ENCODE results near the gene SPIN2B. TPM values are rescaled to one million over a fixed set of nuclear protein-coding genes. Genes with fewer than 3 reads are reported as not detected.

Gene SPIN2B
- total and polyA plus RNA-seq, 4 donors: 3.1 to 7.3 (median 3.8) TPM

- no peak overlapping the region for H3K27ac ChIP-seq (ENCODE audit: low read depth in 1 of 2, low read length in 2 of 2)
- no peak overlapping the region for H3K4me3 ChIP-seq (ENCODE audit: low read depth in 1 of 3, low read length in 3 of 3)
- H3K9ac ChIP-seq (ENCODE audit: low read depth in 1 of 2, low read length in 2 of 2): no peak overlapping the region
- no peaks in the 10 kb centered on the region for H3K36me3 ChIP-seq (ENCODE audit: control insufficient read depth in 4 of 4, insufficient read depth in 3 of 4, low read depth in 1 of 4, low read length in 3 of 4)
- DNase-seq (ENCODE audit: low spot score): no peak
- TF ChIP-seq ZBTB33 (IDR thresholded peaks at IDR 0.05): no peak
- TF ChIP-seq RXRA (IDR thresholded peaks at IDR 0.05): no peak
- TF ChIP-seq GABPA (IDR thresholded peaks at IDR 0.05 in 1 of 2, conservative IDR thresholded peaks at IDR 0.05 in 1 of 2): no peak
- TF ChIP-seq EGR1 (IDR thresholded peaks at IDR 0.05; ENCODE audit: low read depth in 2 of 2): no peak
- no peak for TF ChIP-seq YY1 (IDR thresholded peaks at IDR 0.05)
- TF ChIP-seq, protein P1, sequence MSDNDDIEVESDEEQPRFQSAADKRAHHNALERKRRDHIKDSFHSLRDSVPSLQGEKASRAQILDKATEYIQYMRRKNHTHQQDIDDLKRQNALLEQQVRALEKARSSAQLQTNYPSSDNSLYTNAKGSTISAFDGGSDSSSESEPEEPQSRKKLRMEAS (IDR thresholded peaks at IDR 0.05): no peak
- TF ChIP-seq HNF4A (conservative IDR thresholded peaks at IDR 0.05): no peak
- TF ChIP-seq SP1 (IDR thresholded peaks at IDR 0.05): no peak
- no peak for TF ChIP-seq FOXA1 (IDR thresholded peaks at IDR 0.05)
- TF ChIP-seq FOXA2 (IDR thresholded peaks at IDR 0.05): no peak
- no peaks in the 10 kb centered on the region for H3K27me3 ChIP-seq (ENCODE audit: control insufficient read depth in 4 of 4, insufficient read depth in 4 of 4, low read length in 3 of 4)
- WGBS: 80% methylated on average over 2 of the region's 2 CpGs
- H3K9me3 ChIP-seq (ENCODE audit: control insufficient read depth in 4 of 4, low read length in 3 of 4): no peaks in the 10 kb centered on the region
- H3K4me1 ChIP-seq (ENCODE audit: control insufficient read depth in 4 of 4, insufficient read depth in 4 of 4, low read length in 3 of 4): no peaks in the 10 kb centered on the region
Observed at GRCh38 chrX:57104921-57105398, 16.4 kb downstream of the SPIN2B start.

GRCh38 chrX:57104406-57104805 lies 16.9 kb downstream of the SPIN2B start:
- Histone ChIP-seq H3K36me3 (ENCODE audit: control insufficient read depth in 4 of 4, insufficient read depth in 3 of 4, low read depth in 1 of 4, low read length in 3 of 4) (no peaks in the 10 kb centered on the region), H3K27me3 (ENCODE audit: control insufficient read depth in 4 of 4, insufficient read depth in 4 of 4, low read length in 3 of 4) (no peaks in the 10 kb centered on the region), H3K9me3 (ENCODE audit: control insufficient read depth in 4 of 4, low read length in 3 of 4) (peaks cover 0 to 1% (median 0%) of the 10 kb centered on the region in 4 donors), H3K27ac (ENCODE audit: low read depth in 1 of 2, low read length in 2 of 2) (no peak overlapping the region), H3K4me3 (ENCODE audit: low read depth in 1 of 3, low read length in 3 of 3) (no peak overlapping the region), H3K9ac (ENCODE audit: low read depth in 1 of 2, low read length in 2 of 2) (no peak overlapping the region), H3K4me1 (ENCODE audit: control insufficient read depth in 4 of 4, insufficient read depth in 4 of 4, low read length in 3 of 4) (no peaks in the 10 kb centered on the region)
- no peak for DNase-seq (ENCODE audit: low spot score)
- TF ChIP-seq, protein P2, sequence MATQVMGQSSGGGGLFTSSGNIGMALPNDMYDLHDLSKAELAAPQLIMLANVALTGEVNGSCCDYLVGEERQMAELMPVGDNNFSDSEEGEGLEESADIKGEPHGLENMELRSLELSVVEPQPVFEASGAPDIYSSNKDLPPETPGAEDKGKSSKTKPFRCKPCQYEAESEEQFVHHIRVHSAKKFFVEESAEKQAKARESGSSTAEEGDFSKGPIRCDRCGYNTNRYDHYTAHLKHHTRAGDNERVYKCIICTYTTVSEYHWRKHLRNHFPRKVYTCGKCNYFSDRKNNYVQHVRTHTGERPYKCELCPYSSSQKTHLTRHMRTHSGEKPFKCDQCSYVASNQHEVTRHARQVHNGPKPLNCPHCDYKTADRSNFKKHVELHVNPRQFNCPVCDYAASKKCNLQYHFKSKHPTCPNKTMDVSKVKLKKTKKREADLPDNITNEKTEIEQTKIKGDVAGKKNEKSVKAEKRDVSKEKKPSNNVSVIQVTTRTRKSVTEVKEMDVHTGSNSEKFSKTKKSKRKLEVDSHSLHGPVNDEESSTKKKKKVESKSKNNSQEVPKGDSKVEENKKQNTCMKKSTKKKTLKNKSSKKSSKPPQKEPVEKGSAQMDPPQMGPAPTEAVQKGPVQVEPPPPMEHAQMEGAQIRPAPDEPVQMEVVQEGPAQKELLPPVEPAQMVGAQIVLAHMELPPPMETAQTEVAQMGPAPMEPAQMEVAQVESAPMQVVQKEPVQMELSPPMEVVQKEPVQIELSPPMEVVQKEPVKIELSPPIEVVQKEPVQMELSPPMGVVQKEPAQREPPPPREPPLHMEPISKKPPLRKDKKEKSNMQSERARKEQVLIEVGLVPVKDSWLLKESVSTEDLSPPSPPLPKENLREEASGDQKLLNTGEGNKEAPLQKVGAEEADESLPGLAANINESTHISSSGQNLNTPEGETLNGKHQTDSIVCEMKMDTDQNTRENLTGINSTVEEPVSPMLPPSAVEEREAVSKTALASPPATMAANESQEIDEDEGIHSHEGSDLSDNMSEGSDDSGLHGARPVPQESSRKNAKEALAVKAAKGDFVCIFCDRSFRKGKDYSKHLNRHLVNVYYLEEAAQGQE (IDR thresholded peaks at IDR 0.05): no peak
- TF ChIP-seq NR2F2 (IDR thresholded peaks at IDR 0.05) (no peak), CTCF (IDR thresholded peaks at IDR 0.05; ENCODE audit: low read depth, low read length, missing input control) (no peak), EGR1 (IDR thresholded peaks at IDR 0.05; ENCODE audit: low read depth in 2 of 2) (no peak), SP1 (IDR thresholded peaks at IDR 0.05) (no peak), ZBTB33 (IDR thresholded peaks at IDR 0.05) (no peak), YY1 (IDR thresholded peaks at IDR 0.05) (no peak), RAD21 (IDR thresholded peaks at IDR 0.05) (no peak), HNF4A (conservative IDR thresholded peaks at IDR 0.05) (no peak), GABPA (IDR thresholded peaks at IDR 0.05 in 1 of 2, conservative IDR thresholded peaks at IDR 0.05 in 1 of 2) (no peak), HNF4G (IDR thresholded peaks at IDR 0.05) (no peak), RXRA (IDR thresholded peaks at IDR 0.05) (no peak), ATF3 (IDR thresholded peaks at IDR 0.05) (no peak), JUND (IDR thresholded peaks at IDR 0.05) (no peak), FOXA1 (IDR thresholded peaks at IDR 0.05) (no peak), TAF1 (conservative IDR thresholded peaks at IDR 0.05) (no peak)
- TF ChIP-seq, protein P1 (IDR thresholded peaks at IDR 0.05): no peak
- WGBS: 83% methylated on average over 4 of the region's 4 CpGs

Data from liver (tissue), 9 donors.